ENCODE measurements around the gene FAM161A.
"Not testable (repeated sequence)": the region's sequence is repeated elsewhere in the genome, so short reads cannot be mapped to it uniquely, and the experiment has no call there.

Gene FAM161A

GRCh38 chr2:61841286-61841685, 12.6 kb downstream of the FAM161A start:
- no peak for DNase-seq

GRCh38 chr2:61834893-61835292, 19.0 kb downstream of the FAM161A start:
- DNase-seq = no peak

GRCh38 chr2:61833971-61834370, 19.9 kb downstream of the FAM161A start:
- no peak for DNase-seq

GRCh38 chr2:61832183-61832841, 21.5 kb downstream of the FAM161A start:
- no peak for DNase-seq

- no peak for DNase-seq
These were observed 31.6 kb downstream of the FAM161A start for GRCh38 chr2:61822255-61822654.

GRCh38 chr2:61816480-61817355, 37.1 kb downstream of the FAM161A start:
- no peak for DNase-seq

GRCh38 chr2:61814539-61815160, 39.2 kb downstream of the FAM161A start:
- DNase-seq = no peak

GRCh38 chr2:61813314-61813713, 40.5 kb downstream of the FAM161A start:
- DNase-seq = not testable (repeated sequence)

- DNase-seq = no peak
These were observed 42.0 kb downstream of the FAM161A start for GRCh38 chr2:61811821-61812220.

- not testable (repeated sequence) for DNase-seq
These were observed 43.7 kb downstream of the FAM161A start for GRCh38 chr2:61810203-61810602.

GRCh38 chr2:61808693-61809092, 45.2 kb downstream of the FAM161A start:
- DNase-seq = not testable (repeated sequence)

- no peak for DNase-seq
These were observed 46.7 kb downstream of the FAM161A start for GRCh38 chr2:61807036-61807757.

- DNase-seq = no peak
These were observed 51.3 kb downstream of the FAM161A start for GRCh38 chr2:61802548-61802947.

GRCh38 chr2:61799099-61799498, 54.8 kb downstream of the FAM161A start:
- DNase-seq = no peak

GRCh38 chr2:61797446-61797845, 56.4 kb downstream of the FAM161A start:
- not testable (repeated sequence) for DNase-seq

- DNase-seq = no peak
These were observed 58.5 kb downstream of the FAM161A start for GRCh38 chr2:61795408-61795807.

- DNase-seq = peak; percentile 81
These were observed 60.4 kb downstream of the FAM161A start for GRCh38 chr2:61793389-61793836.

- no peak for DNase-seq
These were observed 61.4 kb downstream of the FAM161A start for GRCh38 chr2:61792355-61792890.

- no peak for DNase-seq
These were observed 63.9 kb downstream of the FAM161A start for GRCh38 chr2:61789807-61790602.

GRCh38 chr2:61787941-61788563, 65.8 kb downstream of the FAM161A start:
- no peak for DNase-seq

GRCh38 chr2:61786876-61787275, 67.0 kb downstream of the FAM161A start:
- no peak for DNase-seq
